T-helper 1 cell (primary cell): ENCODE results near the gene ELOB.
A peak's percentile ranks its signal among the peaks of the same experiment; 100 is the strongest.

Experiments
- DNase-seq, 5 donors: peaks; one replicate each; pipeline ENCODE4 v3.0.0-alpha.2; 2012 to 2020

Gene ELOB

GRCh38 chr16:2809149-2809760 lies 32.2 kb upstream of the ELOB start:
- DNase-seq = no peak

- DNase-seq = no peak
These were observed 31.1 kb upstream of the ELOB start for GRCh38 chr16:2808181-2808580.

- DNase-seq = no peak
These were observed 29.2 kb upstream of the ELOB start for GRCh38 chr16:2806286-2806685.

- DNase-seq = no peak
These were observed 27.6 kb upstream of the ELOB start for GRCh38 chr16:2804728-2805127.

GRCh38 chr16:2803545-2804195 lies 26.6 kb upstream of the ELOB start:
- no peak for DNase-seq

GRCh38 chr16:2799859-2800226 lies 22.8 kb upstream of the ELOB start:
- no peak for DNase-seq

GRCh38 chr16:2799205-2799858 lies 22.3 kb upstream of the ELOB start:
- DNase-seq = no peak

- no peak for DNase-seq
These were observed 21.7 kb upstream of the ELOB start for GRCh38 chr16:2798723-2799204.

GRCh38 chr16:2795395-2796143 lies 18.5 kb upstream of the ELOB start:
- DNase-seq = no peak

- DNase-seq = no peak
These were observed 15.9 kb upstream of the ELOB start for GRCh38 chr16:2792940-2793339.

GRCh38 chr16:2791174-2791573 lies 14.1 kb upstream of the ELOB start:
- no peak for DNase-seq

GRCh38 chr16:2790631-2791030 lies 13.6 kb upstream of the ELOB start:
- no peak for DNase-seq

GRCh38 chr16:2787961-2788360 lies 10.9 kb upstream of the ELOB start:
- no peak for DNase-seq

GRCh38 chr16:2787406-2787805 lies 10.3 kb upstream of the ELOB start, which contains the start of gene PRSS33:
PRSS33 (minus strand) TSS chr16:2787560; CDS start chr16:2786547, 1,013 bp downstream.
- no peak for DNase-seq

GRCh38 chr16:2786826-2787151 lies 9.7 kb upstream of the ELOB start:
- no peak for DNase-seq

GRCh38 chr16:2786061-2786825 lies 9.2 kb upstream of the ELOB start:
- no peak for DNase-seq

GRCh38 chr16:2785101-2785991 lies 8.3 kb upstream of the ELOB start:
- DNase-seq = peak in 1 of 5 donors; percentile 16

GRCh38 chr16:2784358-2785100 lies 7.4 kb upstream of the ELOB start:
- DNase-seq = no peak

- DNase-seq = no peak
These were observed 6.7 kb upstream of the ELOB start for GRCh38 chr16:2783581-2784357.
